GM23338 (cell line): ENCODE measurements around the gene GNAT1. TPM values are rescaled to one million over a fixed set of nuclear protein-coding genes. Genes with fewer than 3 reads are reported as not detected.

Experiments
- ATAC-seq: fragments of 200-7000 bp; cut with Tn5 transposase; 3 replicates; pipeline ENCODE4 v1.9.1; 2020
- DNase-seq: peaks from one replicate; pipeline ENCODE4 v3.0.0-alpha.2; 2015; ENCODE audit warnings: low spot score
- H2AFZ ChIP-seq: fragments of 200-600 bp; sonication (generic); 2 replicates; pipeline ENCODE4 v1.8.0; 2016; ENCODE audit warnings: antibody characterized with exemption, mild to moderate bottlenecking, moderate library complexity
- H3F3A ChIP-seq: fragments of 200-600 bp; sonication (generic); replicated peaks from 2 replicates; pipeline ENCODE4 v1.8.0; 2017; ENCODE audit warnings: antibody characterized with exemption, mixed run types, low read depth
- H3K27ac ChIP-seq: fragments of 200-600 bp; sonication (generic); 2 replicates; pipeline ENCODE4 v1.6.1; 2016; ENCODE audit warnings: low read depth
- H3K27me3 ChIP-seq: fragments of 200-600 bp; sonication (generic); 2 replicates; pipeline ENCODE4 v1.8.0; 2016; ENCODE audit warnings: mild to moderate bottlenecking, mixed run types, moderate library complexity; ENCODE audit not compliant: insufficient read depth
- H3K36me3 ChIP-seq: fragments of 200-600 bp; sonication (generic); 2 replicates; pipeline ENCODE4 v1.8.0; 2016; ENCODE audit warnings: mild to moderate bottlenecking; ENCODE audit not compliant: insufficient read depth
- H3K4me1 ChIP-seq: fragments of 200-600 bp; sonication (generic); 2 replicates; pipeline ENCODE4 v1.8.0; 2016; ENCODE audit warnings: mild to moderate bottlenecking, moderate library complexity; ENCODE audit not compliant: insufficient read depth
- H3K4me2 ChIP-seq: fragments of 200-600 bp; sonication (generic); 2 replicates; pipeline ENCODE4 v1.7.1; 2017; ENCODE audit warnings: mixed run types
- H3K4me3 ChIP-seq: fragments of 200-600 bp; sonication (generic); 2 replicates; pipeline ENCODE4 v1.6.1; 2016; ENCODE audit warnings: mixed run types
- H3K79me2 ChIP-seq: fragments of 200-600 bp; sonication (generic); replicated peaks from 2 replicates; pipeline ENCODE4 v1.8.0; 2017; ENCODE audit warnings: mild to moderate bottlenecking; ENCODE audit not compliant: insufficient read depth
- H3K9me2 ChIP-seq: fragments of 200-600 bp; sonication (generic); 2 replicates; pipeline ENCODE4 v1.8.0; 2017; ENCODE audit not compliant: insufficient read depth
- H4K20me1 ChIP-seq: fragments of 200-600 bp; sonication (generic); replicated peaks from 2 replicates; pipeline ENCODE4 v1.8.0; 2017; ENCODE audit warnings: mild to moderate bottlenecking; ENCODE audit not compliant: insufficient read depth
- H3K27ac Mint-ChIP-seq: 2 replicates; pipeline ENCODE4 v1.8.0; 2020; ENCODE audit warnings: inconsistent platforms, mild to moderate bottlenecking, moderate library complexity, mixed read lengths
- H3K27me3 Mint-ChIP-seq: 3 replicates; pipeline ENCODE4 v1.8.0; 2022; ENCODE audit warnings: low read depth, mild to moderate bottlenecking, moderate library complexity, mixed read lengths, inconsistent platforms; ENCODE audit not compliant: insufficient read depth, poor library complexity
- H3K36me3 Mint-ChIP-seq: 3 replicates; pipeline ENCODE4 v1.8.0; 2021; ENCODE audit warnings: low read depth, mild to moderate bottlenecking, inconsistent platforms, moderate library complexity, mixed read lengths
- H3K4me1 Mint-ChIP-seq: 3 replicates; pipeline ENCODE4 v1.8.0; 2020; ENCODE audit warnings: mild to moderate bottlenecking, inconsistent platforms, mixed read lengths
- H3K4me3 Mint-ChIP-seq: 3 replicates; pipeline ENCODE4 v1.8.0; 2021; ENCODE audit warnings: moderate library complexity, mild to moderate bottlenecking, inconsistent platforms, mixed read lengths
- H3K9me3 Mint-ChIP-seq: 3 replicates; pipeline ENCODE4 v1.8.0; 2020; ENCODE audit warnings: moderate library complexity, mild to moderate bottlenecking, inconsistent platforms, mixed read lengths
- CREB1 ChIP-seq: fragments of 250-450 bp; sonication (Bioruptor Pico); IDR thresholded peaks from 2 replicates; pipeline ENCODE4 v1.5.0; 2020; ENCODE audit warnings: low read depth, mild to moderate bottlenecking, moderate library complexity
- CTCF ChIP-seq, 2 experiments: fragments of 200-600 bp in 1 of 2; sonication (generic) in 1 of 2; conservative IDR thresholded peaks; 2 replicates each; pipeline versions ENCODE4 v1.5.1 to v1.6.1; 2016 to 2017; ENCODE audit warnings: antibody characterized with exemption in 2 of 2, low read depth in 2 of 2, mild to moderate bottlenecking in 2 of 2, moderate library complexity in 1 of 2
- ETS1 ChIP-seq: IDR thresholded peaks from 2 replicates; pipeline ENCODE4 v1.6.1; 2016; ENCODE audit warnings: antibody characterized with exemption
- EZH2 ChIP-seq: fragments of 200-600 bp; sonication (generic); IDR thresholded peaks from one replicate; pipeline ENCODE4 v1.8.0; 2017; ENCODE audit warnings: antibody characterized with exemption, mild to moderate bottlenecking, low read depth; ENCODE audit not compliant: unreplicated experiment
- EZH2phosphoT487 ChIP-seq: fragments of 200-600 bp; sonication (generic); IDR thresholded peaks from one replicate; pipeline ENCODE4 v1.8.1; 2018; ENCODE audit warnings: antibody characterized with exemption; ENCODE audit not compliant: unreplicated experiment
- JUNB ChIP-seq: IDR thresholded peaks from one replicate; pipeline ENCODE4 v1.6.1; 2016; ENCODE audit warnings: antibody characterized with exemption; ENCODE audit not compliant: unreplicated experiment
- POLR2AphosphoS5 ChIP-seq: IDR thresholded peaks from 2 replicates; pipeline ENCODE4 v1.6.1; 2016; ENCODE audit warnings: antibody characterized with exemption, low read depth
- STAT1 ChIP-seq: IDR thresholded peaks from one replicate; pipeline ENCODE4 v1.6.1; 2016; ENCODE audit warnings: antibody characterized with exemption; ENCODE audit not compliant: unreplicated experiment
- ZNF114 ChIP-seq: fragments of 250-450 bp; sonication (Bioruptor Pico); IDR thresholded peaks from 2 replicates; pipeline ENCODE4 v1.5.0; 2020; ENCODE audit warnings: mild to moderate bottlenecking, moderate library complexity
- ZNF331 ChIP-seq: fragments of 250-450 bp; sonication (Bioruptor Pico); IDR thresholded peaks from 2 replicates; pipeline ENCODE4 v1.5.0; 2020; ENCODE audit warnings: low read depth, mild to moderate bottlenecking, moderate library complexity
- ZNF462 ChIP-seq: fragments of 250-450 bp; sonication (Bioruptor Pico); IDR thresholded peaks from 2 replicates; pipeline ENCODE4 v1.5.0; 2020; ENCODE audit warnings: mild to moderate bottlenecking, moderate library complexity
- polyA plus RNA-seq: library from polyadenylated mRNA; unstranded; fragments of >200 nt; fragmentation: Nextera tagmentation; extraction: Ambion mirVana; gene quantifications from 2 replicates; pipeline ENCODE4 v1.2.1, GENCODE V29; 2016
- total RNA-seq: library from RNA; depleted of rRNA; stranded (reverse); fragments of >200 nt; shearing (Covaris generic); gene quantifications from 2 replicates; pipeline ENCODE4 v1.2.3, GENCODE V29; 2014

The GNAT1 gene
- total and polyA plus RNA-seq, 2 experiments from 2014 or later: not detected

- no peak for TF ChIP-seq ZNF462 (CRISPR knock-in tag)
- no peak for TF ChIP-seq ETS1
- no peak for TF ChIP-seq EZH2
- no peak for TF ChIP-seq ZNF331 (CRISPR knock-in tag)
Observed at GRCh38 chr3:50213373-50213772, 22.0 kb downstream of the GNAT1 start (continued).

GRCh38 chr3:50214824-50215223, 23.4 kb downstream of the GNAT1 start:
- H3K9me3 Mint-ChIP-seq: no peaks in the 10 kb centered on the region
- no peak overlapping the region for H2AFZ ChIP-seq
- no peak overlapping the region for H3K27ac Mint-ChIP-seq
- no peak overlapping the region for H3K27ac ChIP-seq
- H3K4me2 ChIP-seq: no peak overlapping the region
- H3K4me3 Mint-ChIP-seq: no peak overlapping the region
- H3K36me3 ChIP-seq: no peaks in the 10 kb centered on the region
- H4K20me1 ChIP-seq: no peaks in the 10 kb centered on the region
- no peaks in the 10 kb centered on the region for H3K27me3 ChIP-seq
- no peaks in the 10 kb centered on the region for H3K79me2 ChIP-seq
- H3F3A ChIP-seq: 0 out of 2 replicates have a peak, but pooled peaks cover 2% of the 10 kb centered on the region
- no peaks in the 10 kb centered on the region for H3K9me2 ChIP-seq
- TF ChIP-seq ZNF114 (CRISPR knock-in tag): no peak
- TF ChIP-seq CREB1: no peak
- no peak for TF ChIP-seq ETS1
- TF ChIP-seq JUNB: no peak
- TF ChIP-seq POLR2AphosphoS5: no peak
- no peak for TF ChIP-seq STAT1
- TF ChIP-seq EZH2: no peak
- no peak for TF ChIP-seq ZNF331 (CRISPR knock-in tag)
- no peak for TF ChIP-seq CTCF (conservative IDR thresholded peaks at IDR 0.05; ENCODE audit: low read depth in 2 of 2)
- no peak for TF ChIP-seq EZH2phosphoT487
- ATAC-seq: no peak
- H3K4me1 Mint-ChIP-seq: peaks cover 14% of the 10 kb centered on the region
- H3K27me3 Mint-ChIP-seq: peaks cover 12% of the 10 kb centered on the region
- no peak for DNase-seq
- H3K36me3 Mint-ChIP-seq: no peaks in the 10 kb centered on the region
- H3K4me1 ChIP-seq: no peaks in the 10 kb centered on the region
- H3K4me3 ChIP-seq: no peak overlapping the region
